Spleen (tissue), 7 donors: ENCODE measurements around the gene GHRL.

Experiments used
- POLR2A ChIP-seq, 3 donors: fragments of 450-650 bp; IDR thresholded peaks; one replicate each; pipeline ENCODE4 v1.5.1; 2017; ENCODE audit warnings: antibody characterized with exemption in 3 of 3, mild to moderate bottlenecking in 1 of 3
- TF ChIP-seq, protein P1 (sequence below), 11 experiments: fragments of 200-600 bp in 7 of 11; fragments of 450-650 bp in 4 of 11; sonication (generic) in 4 of 11; IDR thresholded peaks in 8 of 11; conservative IDR thresholded peaks in 3 of 11; 1 replicate in 7 of 11; 2 replicates in 4 of 11; pipeline versions ENCODE4 v1.4.0 to v1.8.0; 2016 to 2021; ENCODE audit warnings: antibody characterized with exemption in 11 of 11, inconsistent platforms in 4 of 11, mild to moderate bottlenecking in 1 of 11
- donor health status: DM: no; HTN: no; CAD: no; lungs with moderate emphysema.
- donor health status: DM: no; HTN: no; CAD: no.
- donor health status: DM: no; HTN: no; CAD: no.

- TF ChIP-seq, protein P1, sequence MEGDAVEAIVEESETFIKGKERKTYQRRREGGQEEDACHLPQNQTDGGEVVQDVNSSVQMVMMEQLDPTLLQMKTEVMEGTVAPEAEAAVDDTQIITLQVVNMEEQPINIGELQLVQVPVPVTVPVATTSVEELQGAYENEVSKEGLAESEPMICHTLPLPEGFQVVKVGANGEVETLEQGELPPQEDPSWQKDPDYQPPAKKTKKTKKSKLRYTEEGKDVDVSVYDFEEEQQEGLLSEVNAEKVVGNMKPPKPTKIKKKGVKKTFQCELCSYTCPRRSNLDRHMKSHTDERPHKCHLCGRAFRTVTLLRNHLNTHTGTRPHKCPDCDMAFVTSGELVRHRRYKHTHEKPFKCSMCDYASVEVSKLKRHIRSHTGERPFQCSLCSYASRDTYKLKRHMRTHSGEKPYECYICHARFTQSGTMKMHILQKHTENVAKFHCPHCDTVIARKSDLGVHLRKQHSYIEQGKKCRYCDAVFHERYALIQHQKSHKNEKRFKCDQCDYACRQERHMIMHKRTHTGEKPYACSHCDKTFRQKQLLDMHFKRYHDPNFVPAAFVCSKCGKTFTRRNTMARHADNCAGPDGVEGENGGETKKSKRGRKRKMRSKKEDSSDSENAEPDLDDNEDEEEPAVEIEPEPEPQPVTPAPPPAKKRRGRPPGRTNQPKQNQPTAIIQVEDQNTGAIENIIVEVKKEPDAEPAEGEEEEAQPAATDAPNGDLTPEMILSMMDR (IDR thresholded peaks at IDR 0.05 in 8 of 11, conservative IDR thresholded peaks at IDR 0.05 in 3 of 11) = no peak
- TF ChIP-seq POLR2A (IDR thresholded peaks at IDR 0.05) = no peak
Observed at GRCh38 chr3:10310578-10310977, 17.8 kb upstream of the GHRL start.
